ENCODE results near the gene ATP8A2.

DNA sequence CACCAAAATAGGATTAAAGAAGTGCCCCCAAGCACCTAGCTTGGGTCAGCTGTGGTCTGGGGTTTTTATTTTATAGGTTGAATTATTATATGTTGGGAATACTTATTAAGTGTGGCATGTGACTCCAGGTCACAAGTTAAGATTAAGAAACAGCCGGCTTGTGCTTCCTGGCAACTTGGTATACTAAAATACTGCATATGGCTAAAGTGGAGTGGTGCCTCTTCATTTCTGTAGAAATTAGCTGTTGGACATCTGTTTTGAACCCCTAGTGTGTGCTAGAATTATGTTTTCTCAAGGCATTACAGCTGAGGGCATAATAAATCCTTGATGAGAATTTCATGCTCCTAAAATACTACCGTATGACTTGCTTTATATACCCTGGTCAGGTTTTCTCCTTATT lies 393.5 kb downstream of the ATP8A2 start:
- TF ChIP-seq, protein P1, sequence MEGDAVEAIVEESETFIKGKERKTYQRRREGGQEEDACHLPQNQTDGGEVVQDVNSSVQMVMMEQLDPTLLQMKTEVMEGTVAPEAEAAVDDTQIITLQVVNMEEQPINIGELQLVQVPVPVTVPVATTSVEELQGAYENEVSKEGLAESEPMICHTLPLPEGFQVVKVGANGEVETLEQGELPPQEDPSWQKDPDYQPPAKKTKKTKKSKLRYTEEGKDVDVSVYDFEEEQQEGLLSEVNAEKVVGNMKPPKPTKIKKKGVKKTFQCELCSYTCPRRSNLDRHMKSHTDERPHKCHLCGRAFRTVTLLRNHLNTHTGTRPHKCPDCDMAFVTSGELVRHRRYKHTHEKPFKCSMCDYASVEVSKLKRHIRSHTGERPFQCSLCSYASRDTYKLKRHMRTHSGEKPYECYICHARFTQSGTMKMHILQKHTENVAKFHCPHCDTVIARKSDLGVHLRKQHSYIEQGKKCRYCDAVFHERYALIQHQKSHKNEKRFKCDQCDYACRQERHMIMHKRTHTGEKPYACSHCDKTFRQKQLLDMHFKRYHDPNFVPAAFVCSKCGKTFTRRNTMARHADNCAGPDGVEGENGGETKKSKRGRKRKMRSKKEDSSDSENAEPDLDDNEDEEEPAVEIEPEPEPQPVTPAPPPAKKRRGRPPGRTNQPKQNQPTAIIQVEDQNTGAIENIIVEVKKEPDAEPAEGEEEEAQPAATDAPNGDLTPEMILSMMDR (IDR thresholded peaks at IDR 0.05), result no peak
- TF ChIP-seq POLR2A (IDR thresholded peaks at IDR 0.05) (no peak), EP300 (IDR thresholded peaks at IDR 0.05) (no peak)

Measured in upper lobe of left lung (tissue), 4 donors.